MM.1S (cell line): Measurements from ENCODE around the gene CACHD1.

Experiments used
- CTCF ChIP-seq: fragments of 300-600 bp; sonication (generic); IDR thresholded peaks from 2 replicates; pipeline ENCODE4 v1.5.1; 2016; ENCODE audit warnings: antibody characterized with exemption, low read length, mixed read lengths
- EZH2 ChIP-seq: fragments of 300-600 bp; sonication (generic); optimal IDR thresholded peaks from 2 replicates; pipeline ENCODE3; 2017; ENCODE audit warnings: low read depth, mild to moderate bottlenecking, antibody characterized with exemption, low read length, mixed read lengths

- TF ChIP-seq EZH2 (no peak), CTCF (no peak)
Observed at GRCh38 chr1:64570267-64570855, 100.4 kb downstream of the CACHD1 start.
